Gastroesophageal sphincter (tissue), 3 donors: Measurements from ENCODE around the gene S100A14.

Experiments
- EP300 ChIP-seq: sonication (generic); formaldehyde crosslinking; IDR thresholded peaks from one replicate; pipeline ENCODE4 v1.6.1; 2017; ENCODE audit warnings: antibody characterized with exemption, mild to moderate bottlenecking
- POLR2A ChIP-seq, 2 donors: fragments of 450-650 bp; IDR thresholded peaks; one replicate each; pipeline ENCODE4 v1.6.1; 2017; ENCODE audit warnings: antibody characterized with exemption in 2 of 2, mild to moderate bottlenecking in 2 of 2, moderate library complexity in 1 of 2
- POLR2AphosphoS5 ChIP-seq: sonication (generic); formaldehyde crosslinking; IDR thresholded peaks from one replicate; pipeline ENCODE4 v1.6.1; 2017; ENCODE audit warnings: antibody characterized with exemption
- TF ChIP-seq, protein P1 (sequence below), 4 experiments: fragments of 200-600 bp in 2 of 4; fragments of 450-650 bp in 2 of 4; sonication (generic) in 1 of 4; IDR thresholded peaks; one replicate each; pipeline ENCODE4 v1.5.1; 2017 to 2019; ENCODE audit warnings: antibody characterized with exemption in 4 of 4, mild to moderate bottlenecking in 2 of 4, moderate library complexity in 2 of 4

GRCh38 chr1:153628638-153629342 lies 12.7 kb upstream of the S100A14 start:
- TF ChIP-seq EP300 (no peak), POLR2AphosphoS5 (no peak), POLR2A (IDR thresholded peaks at IDR 0.05) (no peak)
- TF ChIP-seq, protein P1, sequence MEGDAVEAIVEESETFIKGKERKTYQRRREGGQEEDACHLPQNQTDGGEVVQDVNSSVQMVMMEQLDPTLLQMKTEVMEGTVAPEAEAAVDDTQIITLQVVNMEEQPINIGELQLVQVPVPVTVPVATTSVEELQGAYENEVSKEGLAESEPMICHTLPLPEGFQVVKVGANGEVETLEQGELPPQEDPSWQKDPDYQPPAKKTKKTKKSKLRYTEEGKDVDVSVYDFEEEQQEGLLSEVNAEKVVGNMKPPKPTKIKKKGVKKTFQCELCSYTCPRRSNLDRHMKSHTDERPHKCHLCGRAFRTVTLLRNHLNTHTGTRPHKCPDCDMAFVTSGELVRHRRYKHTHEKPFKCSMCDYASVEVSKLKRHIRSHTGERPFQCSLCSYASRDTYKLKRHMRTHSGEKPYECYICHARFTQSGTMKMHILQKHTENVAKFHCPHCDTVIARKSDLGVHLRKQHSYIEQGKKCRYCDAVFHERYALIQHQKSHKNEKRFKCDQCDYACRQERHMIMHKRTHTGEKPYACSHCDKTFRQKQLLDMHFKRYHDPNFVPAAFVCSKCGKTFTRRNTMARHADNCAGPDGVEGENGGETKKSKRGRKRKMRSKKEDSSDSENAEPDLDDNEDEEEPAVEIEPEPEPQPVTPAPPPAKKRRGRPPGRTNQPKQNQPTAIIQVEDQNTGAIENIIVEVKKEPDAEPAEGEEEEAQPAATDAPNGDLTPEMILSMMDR (IDR thresholded peaks at IDR 0.05) = no peak
